NCI-H524 treated with DMSO at 0.1 percent for 48 hours (cell line): ENCODE results near the gene KCTD5.

Source experiments
- DNase-seq: peaks from one replicate; lab custom pipeline; 2025; lab: John Stamatoyannopoulos, UW

The KCTD5 gene

DNA sequence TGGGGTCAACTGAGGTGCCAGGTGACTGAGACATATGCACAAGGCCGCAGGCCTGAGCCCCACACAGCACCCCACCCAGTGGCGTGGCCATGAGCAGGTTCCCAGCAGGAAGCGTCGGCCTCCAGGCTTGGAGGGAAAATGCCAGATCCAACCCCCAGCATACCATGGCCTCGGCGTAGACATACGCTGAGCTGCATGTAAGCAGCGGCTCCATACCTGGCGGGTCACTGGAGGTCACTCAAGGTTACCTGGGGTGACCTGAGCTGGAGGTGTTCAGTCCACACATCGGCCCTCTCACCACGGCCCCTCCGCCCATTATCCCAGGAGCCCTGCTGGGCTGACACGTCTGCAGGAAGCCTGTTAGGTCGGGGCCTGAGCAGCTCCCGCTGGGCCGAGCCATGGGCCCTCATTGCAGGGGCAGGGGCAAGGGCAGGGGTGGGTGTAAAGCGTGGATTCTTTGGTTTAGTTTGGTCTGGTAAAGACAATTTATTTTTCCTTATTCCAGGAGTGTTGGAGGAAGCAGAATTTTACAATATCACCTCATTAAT, 15.2 kb downstream of the KCTD5 start:
- DNase-seq: no peak

GRCh38 chr16:2698103-2698870, 16.0 kb downstream of the KCTD5 start:
- DNase-seq: no peak

DNA sequence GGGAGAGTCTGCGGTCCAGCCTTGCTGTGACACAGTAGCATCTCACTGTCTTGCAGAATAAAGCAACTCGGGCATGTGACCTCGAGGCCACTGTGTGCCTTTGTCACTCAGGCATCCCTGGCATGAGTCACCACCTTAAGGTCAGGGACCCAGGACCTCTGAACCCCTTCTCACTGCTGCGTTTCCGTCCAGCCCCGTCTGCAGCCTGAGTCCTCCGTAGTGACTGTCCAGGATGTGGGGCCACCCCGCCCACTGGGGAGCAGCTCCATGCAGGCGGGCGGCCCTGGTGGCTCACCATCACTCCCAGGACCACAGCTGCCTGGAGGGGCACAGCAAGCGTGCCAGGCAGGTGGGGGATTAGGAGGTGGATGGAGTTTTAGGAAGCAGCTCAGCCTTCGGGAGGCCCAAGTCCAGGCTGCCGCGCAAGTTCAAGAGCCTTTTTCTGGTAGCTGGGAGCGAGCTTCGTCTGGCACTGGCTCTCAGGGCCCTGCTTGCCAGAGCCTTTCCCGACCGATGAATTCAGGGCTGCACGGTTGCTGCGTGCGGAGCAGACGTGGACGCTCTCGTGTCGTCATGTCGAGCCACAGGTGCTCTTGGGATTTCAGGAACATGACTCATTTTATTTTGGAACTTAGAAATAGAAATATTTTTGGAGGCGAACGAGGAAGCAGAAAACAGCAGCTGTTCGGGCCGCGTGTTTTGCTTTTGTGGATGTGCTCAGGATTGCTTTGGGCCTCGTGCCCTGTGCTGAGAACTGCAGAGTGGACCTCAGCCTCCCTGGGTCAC, 16.8 kb downstream of the KCTD5 start:
- DNase-seq: no peak

DNA sequence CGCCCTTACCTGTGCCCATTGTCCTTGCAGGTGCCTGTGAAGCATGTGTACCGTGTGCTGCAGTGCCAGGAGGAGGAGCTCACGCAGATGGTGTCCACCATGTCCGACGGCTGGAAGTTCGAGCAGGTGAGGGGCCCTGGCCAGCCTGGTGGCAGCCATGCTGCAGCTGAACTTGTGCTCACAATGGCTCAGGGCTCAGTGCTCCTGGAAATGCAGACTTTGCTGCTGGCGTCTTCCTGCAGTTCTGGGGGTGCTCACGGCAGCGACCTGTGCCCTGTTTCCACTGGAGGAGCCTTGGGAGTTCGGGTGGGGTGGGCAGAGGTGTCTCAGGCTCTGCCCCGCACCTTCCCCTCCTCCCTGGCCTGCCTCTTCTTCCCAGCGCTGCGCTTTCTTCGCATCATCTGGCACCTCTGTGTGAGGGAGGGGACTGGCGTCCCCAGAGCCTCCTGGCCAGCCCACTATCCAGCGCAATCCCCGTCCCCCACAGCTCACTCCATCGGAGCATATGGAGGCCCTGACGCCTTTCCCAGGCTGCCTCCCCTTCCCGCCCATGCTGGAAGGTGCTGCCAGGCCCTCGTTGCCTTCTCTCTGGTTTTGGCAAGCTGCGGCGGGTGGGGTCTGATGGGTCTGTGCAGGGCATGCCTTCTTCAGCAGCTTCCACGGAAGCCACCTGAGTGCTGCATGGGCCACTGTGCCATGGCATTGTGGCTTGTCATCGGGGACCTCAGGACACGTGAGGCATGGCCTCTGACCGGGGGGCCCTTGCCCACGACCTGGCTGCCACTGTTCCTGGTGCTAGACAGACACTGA, 17.7 kb downstream of the KCTD5 start:
- DNase-seq: no peak

GRCh38 chr16:2700786-2701185, 18.5 kb downstream of the KCTD5 start:
- no peak for DNase-seq

DNA sequence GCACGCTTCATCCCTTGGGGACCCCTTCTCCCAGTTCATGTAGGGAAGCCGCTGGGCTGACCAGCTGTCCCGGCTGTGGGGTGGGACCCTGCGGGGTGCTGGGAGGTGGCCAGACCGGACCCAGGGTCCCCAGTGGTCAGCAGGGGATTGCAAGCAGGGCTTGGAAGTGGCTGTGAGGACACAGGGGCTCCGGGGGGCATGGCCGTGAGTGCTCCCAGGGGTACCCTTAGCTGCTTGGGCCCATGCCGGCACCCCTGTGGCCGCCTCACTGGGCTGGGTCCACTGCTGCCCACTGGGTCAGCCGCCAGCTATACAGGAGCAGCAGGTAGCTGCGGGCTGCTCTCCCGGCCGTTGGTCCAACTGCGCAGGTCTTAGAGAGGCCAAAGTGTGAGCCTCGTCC, 18.9 kb downstream of the KCTD5 start:
- DNase-seq: no peak

- no peak for DNase-seq
These were observed 19.6 kb downstream of the KCTD5 start for GRCh38 chr16:2701713-2702437.

DNA sequence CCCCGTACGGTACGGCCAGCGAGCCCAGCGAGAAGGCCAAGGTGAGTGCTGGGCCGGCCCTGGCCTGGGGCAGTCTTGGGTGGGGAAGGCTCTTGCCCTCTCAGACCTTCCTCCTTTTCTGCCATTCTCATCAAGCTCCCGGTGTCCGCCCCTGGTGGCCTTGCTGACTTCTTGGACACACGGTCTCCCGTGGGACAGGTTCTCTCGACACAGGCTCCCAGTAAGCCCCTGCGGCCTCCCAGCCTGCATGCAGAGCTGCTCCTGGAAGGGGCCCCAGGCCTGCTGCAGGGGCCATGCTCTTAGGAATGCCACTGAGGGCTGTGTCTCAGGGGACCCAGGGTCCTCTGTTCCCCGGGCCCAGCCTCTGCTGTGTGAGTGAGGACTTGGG, 20.1 kb downstream of the KCTD5 start:
- no peak for DNase-seq

- no peak for DNase-seq
These were observed 20.8 kb downstream of the KCTD5 start for GRCh38 chr16:2702871-2703745.

- no peak for DNase-seq
These were observed 22.1 kb downstream of the KCTD5 start for GRCh38 chr16:2704166-2704982.

- no peak for DNase-seq
These were observed 22.6 kb downstream of the KCTD5 start for GRCh38 chr16:2704983-2705275.

GRCh38 chr16:2705351-2705750, 23.0 kb downstream of the KCTD5 start:
- DNase-seq: no peak

GRCh38 chr16:2706085-2706484, 23.8 kb downstream of the KCTD5 start:
- DNase-seq: no peak

DNA sequence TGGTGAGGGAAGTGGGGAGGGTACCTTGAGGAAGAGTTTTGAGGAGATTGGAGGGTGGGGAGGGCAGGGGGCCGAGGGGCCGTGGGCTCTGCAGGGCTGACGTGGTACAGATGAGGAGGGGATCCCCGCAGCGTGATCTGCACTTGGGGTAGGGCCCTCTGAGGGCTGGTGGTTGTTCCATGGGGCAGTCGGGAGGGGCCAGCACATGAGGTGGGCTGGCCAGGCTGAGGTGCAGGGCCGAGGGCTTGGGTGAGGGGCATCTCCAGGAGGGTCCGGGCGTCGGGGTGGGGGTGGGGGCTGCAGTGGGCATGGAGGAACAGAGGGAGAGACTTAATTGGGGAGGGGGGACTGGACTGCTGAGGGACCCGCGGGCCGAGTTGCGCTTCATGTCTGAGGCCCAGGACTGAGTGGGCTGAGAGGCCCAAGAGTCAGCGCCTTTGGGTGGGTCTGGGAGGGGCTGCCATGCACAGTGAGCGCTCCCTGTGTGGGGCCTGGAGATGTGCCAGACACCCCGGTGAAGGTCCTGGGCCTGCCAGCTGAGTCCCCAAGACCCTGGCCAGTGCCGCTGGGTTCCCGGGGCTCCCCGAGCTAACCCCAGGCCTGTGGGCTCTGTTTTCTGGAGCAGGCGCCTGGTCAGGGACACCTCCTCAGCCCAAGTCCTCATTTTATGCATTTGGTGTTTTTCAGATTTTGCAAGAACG, 24.4 kb downstream of the KCTD5 start:
- DNase-seq: no peak

GRCh38 chr16:2707368-2708289, 25.3 kb downstream of the KCTD5 start:
- no peak for DNase-seq

DNA sequence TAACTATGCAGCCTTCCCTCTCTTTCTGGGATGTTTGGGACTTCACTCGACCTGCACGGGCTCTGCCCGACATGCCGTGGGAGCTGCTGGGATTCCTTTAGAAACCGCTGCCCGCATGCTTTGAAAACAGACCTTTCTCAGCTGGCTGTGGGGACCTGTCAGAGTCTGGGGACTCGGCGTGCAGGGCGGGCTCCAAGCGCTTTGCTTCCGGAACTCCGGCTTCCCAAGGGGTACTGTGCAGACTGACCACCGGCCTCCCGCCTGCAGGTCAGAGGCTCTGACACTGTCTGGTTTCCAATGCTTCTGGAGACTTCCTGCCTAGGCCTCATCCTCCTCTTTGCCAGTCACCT, 25.9 kb downstream of the KCTD5 start:
- DNase-seq: no peak

GRCh38 chr16:2708955-2709587, 26.7 kb downstream of the KCTD5 start:
- no peak for DNase-seq

GRCh38 chr16:2709588-2709984, 27.3 kb downstream of the KCTD5 start:
- no peak for DNase-seq
